ENCODE measurements around the gene FOSL2.

DNA sequence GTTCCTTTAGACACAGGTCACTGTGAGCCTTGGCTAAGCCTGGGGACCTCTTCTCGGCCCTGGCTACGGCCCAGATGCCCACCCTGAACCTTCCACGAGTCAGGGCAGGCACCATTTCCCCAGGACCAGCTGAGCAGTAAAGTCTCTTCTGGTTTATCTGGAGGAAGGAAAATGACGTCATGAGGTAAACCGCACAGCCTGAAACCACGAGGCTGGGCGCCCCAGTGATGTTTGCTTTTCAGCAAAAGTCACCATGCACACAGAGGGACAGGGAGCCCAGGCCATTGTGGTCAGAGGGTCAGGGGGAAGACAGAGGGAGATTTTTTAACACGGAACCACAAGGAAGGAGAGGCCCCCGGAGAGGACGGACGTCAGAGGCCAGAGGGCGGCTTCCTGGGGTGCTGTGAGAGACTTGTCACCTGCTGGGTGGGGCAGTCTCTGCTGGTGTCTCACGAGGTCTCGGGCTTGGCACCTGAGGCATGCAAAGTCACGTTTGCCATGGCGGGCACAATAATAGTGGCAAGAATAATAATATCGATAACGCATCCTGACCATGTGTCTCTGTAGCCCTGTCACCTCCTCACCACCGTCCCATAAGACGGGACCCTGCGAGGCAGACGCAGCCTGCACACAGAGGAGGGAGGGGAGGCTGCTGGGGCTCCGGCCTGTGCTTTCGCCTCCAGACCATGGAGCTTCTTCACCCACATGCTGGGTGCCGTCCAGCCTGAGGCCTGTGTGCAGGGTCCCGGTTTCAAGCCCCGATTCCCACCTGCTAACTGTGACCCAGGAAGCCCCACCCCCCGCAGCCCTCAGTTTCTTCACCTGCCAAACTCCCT lies 33.2 kb upstream of the FOSL2 start:
- TF ChIP-seq, protein P1, sequence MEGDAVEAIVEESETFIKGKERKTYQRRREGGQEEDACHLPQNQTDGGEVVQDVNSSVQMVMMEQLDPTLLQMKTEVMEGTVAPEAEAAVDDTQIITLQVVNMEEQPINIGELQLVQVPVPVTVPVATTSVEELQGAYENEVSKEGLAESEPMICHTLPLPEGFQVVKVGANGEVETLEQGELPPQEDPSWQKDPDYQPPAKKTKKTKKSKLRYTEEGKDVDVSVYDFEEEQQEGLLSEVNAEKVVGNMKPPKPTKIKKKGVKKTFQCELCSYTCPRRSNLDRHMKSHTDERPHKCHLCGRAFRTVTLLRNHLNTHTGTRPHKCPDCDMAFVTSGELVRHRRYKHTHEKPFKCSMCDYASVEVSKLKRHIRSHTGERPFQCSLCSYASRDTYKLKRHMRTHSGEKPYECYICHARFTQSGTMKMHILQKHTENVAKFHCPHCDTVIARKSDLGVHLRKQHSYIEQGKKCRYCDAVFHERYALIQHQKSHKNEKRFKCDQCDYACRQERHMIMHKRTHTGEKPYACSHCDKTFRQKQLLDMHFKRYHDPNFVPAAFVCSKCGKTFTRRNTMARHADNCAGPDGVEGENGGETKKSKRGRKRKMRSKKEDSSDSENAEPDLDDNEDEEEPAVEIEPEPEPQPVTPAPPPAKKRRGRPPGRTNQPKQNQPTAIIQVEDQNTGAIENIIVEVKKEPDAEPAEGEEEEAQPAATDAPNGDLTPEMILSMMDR (conservative IDR thresholded peaks at IDR 0.05 in 1 of 2, IDR thresholded peaks at IDR 0.05 in 1 of 2; ENCODE audit: extremely low read depth in 1 of 2, insufficient read depth in 1 of 2, low read depth in 1 of 2, low read length in 2 of 2), result no peak
- TF ChIP-seq EZH2 (IDR thresholded peaks at IDR 0.05; ENCODE audit: borderline replicate concordance, low read length), result no peak

Measured in mammary epithelial cell (primary cell).